ENCODE data around the gene TBC1D30.
A peak's percentile ranks its signal among the peaks of the same experiment; 100 is the strongest.
"Not testable (repeated sequence)": the region's sequence is repeated elsewhere in the genome, so short reads cannot be mapped to it uniquely, and the experiment has no call there.

TBC1D30 gene

GRCh38 chr12:64824500-64825142 is at the start of gene TBC1D30:
TBC1D30 (plus strand) TSS chr12:64824647; CDS start chr12:64824880, 233 bp downstream.
- peaks cover 23% of the 10 kb centered on the region for H3K4me1 Mint-ChIP-seq (ENCODE audit: low read depth)
- H3K27me3 Mint-ChIP-seq, result peaks cover 72% of the 10 kb centered on the region
- H3K4me3 Mint-ChIP-seq, result peak within 1 kb of the TSS; percentile 76
- no peak within 1 kb of the TSS for H3K27ac Mint-ChIP-seq
- peaks cover 2% of the 10 kb centered on the region for H3K9me3 Mint-ChIP-seq
- peak; percentile 54 for DNase-seq
- no peaks in the 10 kb centered on the region for H3K36me3 Mint-ChIP-seq (ENCODE audit: low read depth)

GRCh38 chr12:64775147-64775736 is 49.2 kb upstream of the TBC1D30 start:
- not testable (repeated sequence) for H3K36me3 Mint-ChIP-seq (ENCODE audit: low read depth); H3K4me1 Mint-ChIP-seq (ENCODE audit: low read depth); H3K4me3 Mint-ChIP-seq; H3K27ac Mint-ChIP-seq; DNase-seq
- peaks cover 76% of the 10 kb centered on the region for H3K27me3 Mint-ChIP-seq
- peaks cover 31% of the 10 kb centered on the region for H3K9me3 Mint-ChIP-seq

- H3K27ac Mint-ChIP-seq, result no peak overlapping the region
- H3K27me3 Mint-ChIP-seq, result peaks cover 83% of the 10 kb centered on the region
- H3K36me3 Mint-ChIP-seq (ENCODE audit: low read depth), result peaks cover 5% of the 10 kb centered on the region
- peaks cover 16% of the 10 kb centered on the region for H3K4me1 Mint-ChIP-seq (ENCODE audit: low read depth)
- peak overlapping the region; percentile 49 for H3K4me3 Mint-ChIP-seq
- DNase-seq, result no peak
- peaks cover 23% of the 10 kb centered on the region for H3K9me3 Mint-ChIP-seq
These were observed 45.0 kb upstream of the TBC1D30 start for GRCh38 chr12:64779354-64779974.

GRCh38 chr12:64780132-64780530 is 44.3 kb upstream of the TBC1D30 start:
- Mint-ChIP-seq H3K4me3 (peak overlapping the region; percentile 49), H3K9me3 (peaks cover 21% of the 10 kb centered on the region), H3K36me3 (ENCODE audit: low read depth) (peaks cover 5% of the 10 kb centered on the region), H3K27me3 (peaks cover 84% of the 10 kb centered on the region), H3K4me1 (ENCODE audit: low read depth) (peaks cover 16% of the 10 kb centered on the region), H3K27ac (no peak overlapping the region)
- no peak for DNase-seq

- peak; percentile 57 for DNase-seq
- Mint-ChIP-seq H3K4me3 (peak overlapping the region; percentile 76), H3K36me3 (ENCODE audit: low read depth) (peaks cover 2% of the 10 kb centered on the region), H3K27me3 (peaks cover 83% of the 10 kb centered on the region), H3K27ac (no peak overlapping the region), H3K4me1 (ENCODE audit: low read depth) (peaks cover 16% of the 10 kb centered on the region), H3K9me3 (peaks cover 15% of the 10 kb centered on the region)
These were observed 43.7 kb upstream of the TBC1D30 start for GRCh38 chr12:64780531-64781279.

DNA sequence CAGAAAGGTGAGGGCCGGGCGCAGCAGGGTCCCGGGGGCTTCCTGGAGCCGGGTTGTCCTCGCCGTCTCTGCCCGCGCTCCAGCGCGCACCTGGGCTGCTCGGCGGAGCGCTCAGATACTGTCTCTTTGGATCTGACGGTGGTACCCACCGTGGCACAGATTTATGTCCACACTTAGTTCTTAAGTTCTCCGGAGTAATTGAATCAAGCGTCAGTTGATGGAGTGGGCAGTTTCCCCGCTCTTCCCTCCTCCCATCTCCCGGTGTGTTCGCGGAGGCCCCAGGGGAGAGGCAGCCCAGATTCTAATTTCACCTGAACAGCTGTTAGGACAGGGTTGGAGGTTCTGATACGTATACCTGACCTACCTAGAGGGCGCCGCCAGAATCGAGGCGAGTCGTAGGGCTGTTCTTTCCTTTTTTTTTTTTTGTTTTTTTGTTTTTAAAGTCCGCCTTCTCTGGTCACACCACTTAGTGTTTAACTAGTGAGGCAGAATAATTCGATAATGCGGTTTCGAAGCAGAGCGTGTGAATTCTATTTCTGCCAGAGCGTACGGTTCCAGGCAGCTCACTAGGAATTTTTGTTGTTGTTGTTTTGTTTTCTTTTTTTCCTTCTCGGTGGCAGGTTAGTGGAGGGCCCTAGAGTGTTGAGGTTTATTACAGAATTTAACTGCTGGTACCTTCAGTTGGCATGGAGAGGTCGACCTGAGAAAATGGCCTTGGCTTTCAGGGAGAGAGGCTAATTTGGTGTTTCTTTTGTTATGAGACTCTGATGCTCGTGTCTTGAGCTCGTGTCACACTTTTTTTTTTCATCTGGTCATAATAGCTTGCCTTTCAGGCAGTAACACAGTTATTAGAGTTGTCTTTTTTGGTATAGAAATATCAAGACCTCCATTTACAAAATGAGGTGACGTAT is 42.9 kb upstream of the TBC1D30 start:
- Mint-ChIP-seq H3K4me1 (ENCODE audit: low read depth) (peaks cover 16% of the 10 kb centered on the region), H3K9me3 (peaks cover 6% of the 10 kb centered on the region), H3K27me3 (peaks cover 78% of the 10 kb centered on the region), H3K27ac (peak overlapping the region; percentile 80), H3K36me3 (ENCODE audit: low read depth) (no peaks in the 10 kb centered on the region), H3K4me3 (peak overlapping the region; percentile 76)
- peak; percentile 47 for DNase-seq

GRCh38 chr12:64782191-64782876 is 42.1 kb upstream of the TBC1D30 start:
- Mint-ChIP-seq H3K4me1 (ENCODE audit: low read depth) (peaks cover 16% of the 10 kb centered on the region), H3K36me3 (ENCODE audit: low read depth) (no peaks in the 10 kb centered on the region), H3K4me3 (peak overlapping the region; percentile 76), H3K27me3 (peaks cover 70% of the 10 kb centered on the region), H3K27ac (no peak overlapping the region), H3K9me3 (peaks cover 2% of the 10 kb centered on the region)
- no peak for DNase-seq

- Mint-ChIP-seq H3K4me3 (no peak overlapping the region), H3K36me3 (ENCODE audit: low read depth) (no peaks in the 10 kb centered on the region), H3K4me1 (ENCODE audit: low read depth) (peaks cover 12% of the 10 kb centered on the region), H3K27me3 (peaks cover 44% of the 10 kb centered on the region), H3K27ac (no peak overlapping the region), H3K9me3 (no peaks in the 10 kb centered on the region)
- DNase-seq, result no peak
These were observed 38.6 kb upstream of the TBC1D30 start for GRCh38 chr12:64785838-64786237.

GRCh38 chr12:64790166-64790565 is 34.3 kb upstream of the TBC1D30 start:
- no peaks in the 10 kb centered on the region for H3K9me3 Mint-ChIP-seq
- no peaks in the 10 kb centered on the region for H3K36me3 Mint-ChIP-seq (ENCODE audit: low read depth)
- no peak overlapping the region for H3K4me3 Mint-ChIP-seq
- H3K4me1 Mint-ChIP-seq (ENCODE audit: low read depth), result no peaks in the 10 kb centered on the region
- DNase-seq, result no peak
- peaks cover 11% of the 10 kb centered on the region for H3K27me3 Mint-ChIP-seq
- H3K27ac Mint-ChIP-seq, result no peak overlapping the region

GRCh38 chr12:64791036-64791435 is 33.4 kb upstream of the TBC1D30 start:
- no peak overlapping the region for H3K4me3 Mint-ChIP-seq
- H3K27ac Mint-ChIP-seq, result no peak overlapping the region
- no peak for DNase-seq
- no peaks in the 10 kb centered on the region for H3K9me3 Mint-ChIP-seq
- H3K36me3 Mint-ChIP-seq (ENCODE audit: low read depth), result no peaks in the 10 kb centered on the region
- no peaks in the 10 kb centered on the region for H3K4me1 Mint-ChIP-seq (ENCODE audit: low read depth)
- H3K27me3 Mint-ChIP-seq, result peaks cover 3% of the 10 kb centered on the region

- Mint-ChIP-seq H3K4me1 (ENCODE audit: low read depth) (no peaks in the 10 kb centered on the region), H3K27ac (no peak overlapping the region), H3K36me3 (ENCODE audit: low read depth) (no peaks in the 10 kb centered on the region), H3K27me3 (peaks cover 3% of the 10 kb centered on the region), H3K9me3 (no peaks in the 10 kb centered on the region), H3K4me3 (no peak overlapping the region)
- no peak for DNase-seq
These were observed 32.3 kb upstream of the TBC1D30 start for GRCh38 chr12:64792128-64792527.

DNA sequence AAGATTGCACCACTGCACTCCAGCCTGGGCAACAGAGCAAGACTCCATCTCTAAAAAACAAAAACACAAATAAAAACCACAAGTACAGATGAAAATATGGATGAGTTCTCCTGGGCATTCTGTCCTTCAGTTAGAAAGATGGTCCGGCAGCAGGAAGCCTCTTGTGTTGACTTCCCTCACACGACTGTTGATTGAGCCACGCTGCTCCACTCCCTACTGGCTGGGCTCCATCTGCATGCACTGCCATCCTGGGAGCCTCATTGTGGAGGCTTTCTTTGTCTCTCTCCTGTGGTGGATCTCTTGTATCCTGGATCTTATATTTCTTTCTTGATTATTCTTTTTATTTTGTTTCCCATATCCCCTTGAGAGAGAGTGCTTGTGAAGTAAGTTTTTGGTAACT is 30.8 kb upstream of the TBC1D30 start:
- Mint-ChIP-seq H3K9me3 (no peaks in the 10 kb centered on the region), H3K4me3 (no peak overlapping the region), H3K27ac (no peak overlapping the region), H3K36me3 (ENCODE audit: low read depth) (no peaks in the 10 kb centered on the region), H3K4me1 (ENCODE audit: low read depth) (no peaks in the 10 kb centered on the region), H3K27me3 (peaks cover 3% of the 10 kb centered on the region)
- no peak for DNase-seq

DNA sequence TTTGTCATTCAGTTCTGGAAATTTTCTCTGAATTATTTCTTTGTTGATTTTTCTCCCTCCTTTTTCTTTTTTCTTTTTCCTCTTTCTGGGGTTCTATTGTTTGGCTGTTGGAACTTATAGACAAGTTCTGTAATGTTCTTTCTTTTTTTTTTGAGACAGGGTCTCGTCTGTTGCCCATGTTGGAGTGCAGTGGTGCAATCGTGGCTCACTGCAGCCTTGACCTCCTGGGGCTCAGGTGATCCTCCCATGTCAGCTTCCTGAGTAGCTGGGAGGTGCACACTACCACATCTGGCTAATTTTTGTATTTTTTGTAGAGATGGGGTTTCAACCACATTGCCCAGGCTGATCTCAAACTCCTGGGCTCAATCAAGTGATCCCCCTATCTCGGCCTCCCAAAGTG is 30.1 kb upstream of the TBC1D30 start:
- Mint-ChIP-seq H3K27ac (no peak overlapping the region), H3K36me3 (ENCODE audit: low read depth) (no peaks in the 10 kb centered on the region), H3K4me3 (no peak overlapping the region), H3K27me3 (peaks cover 3% of the 10 kb centered on the region), H3K9me3 (no peaks in the 10 kb centered on the region), H3K4me1 (ENCODE audit: low read depth) (no peaks in the 10 kb centered on the region)
- DNase-seq, result no peak

All from activated T-cell treated with anti-CD3 and anti-CD28 coated beads, Interleukin-2, amount 50 U/mL, for 24 hours (primary cell).